MM.1S (cell line): ENCODE measurements around the gene ACTL7B.
"Not testable (repeated sequence)": the region's sequence is repeated elsewhere in the genome, so short reads cannot be mapped to it uniquely, and the experiment has no call there.

Experiments used
- DNase-seq: peaks from one replicate; pipeline ENCODE4 v3.0.0-alpha.2; 2015
- H2AFZ ChIP-seq: fragments of 300-600 bp; sonication (generic); 2 replicates; pipeline ENCODE4 v1.6.0; 2016; ENCODE audit warnings: antibody characterized with exemption, low read length
- H3F3A ChIP-seq: fragments of 300-600 bp; sonication (generic); 2 replicates; pipeline ENCODE4 v1.6.1; 2016; ENCODE audit warnings: mild to moderate bottlenecking, antibody characterized with exemption, low read length, moderate library complexity, mixed read lengths; ENCODE audit not compliant: insufficient read depth
- H3K27ac ChIP-seq: fragments of 300-600 bp; sonication (generic); 2 replicates; pipeline ENCODE4 v1.5.1; 2016; ENCODE audit warnings: mild to moderate bottlenecking, low read length
- H3K27me3 ChIP-seq: fragments of 300-600 bp; sonication (generic); replicated peaks from 2 replicates; pipeline ENCODE4 v1.6.0; 2016; ENCODE audit warnings: low read length; ENCODE audit not compliant: insufficient read depth
- H3K36me3 ChIP-seq: fragments of 300-600 bp; sonication (generic); replicated peaks from 2 replicates; pipeline ENCODE4 v1.6.1; 2016; ENCODE audit warnings: mild to moderate bottlenecking, low read length, mixed read lengths; ENCODE audit not compliant: insufficient read depth
- H3K4me1 ChIP-seq: fragments of 300-600 bp; sonication (generic); 2 replicates; pipeline ENCODE4 v1.6.1; 2016; ENCODE audit warnings: low read length, mixed read lengths
- H3K4me2 ChIP-seq: fragments of 300-600 bp; sonication (generic); 2 replicates; pipeline ENCODE4 v1.6.0; 2016; ENCODE audit warnings: low read depth, low read length
- H3K4me3 ChIP-seq: fragments of 300-600 bp; sonication (generic); 2 replicates; pipeline ENCODE4 v1.5.1; 2016; ENCODE audit warnings: low read length, mixed read lengths
- H3K79me2 ChIP-seq: fragments of 300-600 bp; sonication (generic); 2 replicates; pipeline ENCODE4 v1.6.1; 2016; ENCODE audit warnings: mixed run types, low read length, mixed read lengths
- H3K9ac ChIP-seq: fragments of 300-600 bp; sonication (generic); 2 replicates; pipeline ENCODE4 v1.6.1; 2016; ENCODE audit warnings: low read length, mixed read lengths
- H3K9me2 ChIP-seq: fragments of 300-600 bp; sonication (generic); replicated peaks from 2 replicates; pipeline ENCODE4 v1.6.1; 2016; ENCODE audit warnings: mild to moderate bottlenecking, low read length, mixed read lengths; ENCODE audit not compliant: insufficient read depth
- H3K9me3 ChIP-seq: fragments of 300-600 bp; sonication (generic); replicated peaks from 2 replicates; pipeline ENCODE4 v1.6.1; 2016; ENCODE audit warnings: mild to moderate bottlenecking, low read length, mixed read lengths; ENCODE audit not compliant: insufficient read depth
- H4K20me1 ChIP-seq: fragments of 300-600 bp; sonication (generic); 2 replicates; pipeline ENCODE4 v1.6.1; 2016; ENCODE audit warnings: mild to moderate bottlenecking, low read length, moderate library complexity, mixed read lengths; ENCODE audit not compliant: insufficient read depth
- EZH2 ChIP-seq: fragments of 300-600 bp; sonication (generic); optimal IDR thresholded peaks from 2 replicates; pipeline ENCODE3; 2017; ENCODE audit warnings: low read depth, mild to moderate bottlenecking, antibody characterized with exemption, low read length, mixed read lengths
- EZH2phosphoT487 ChIP-seq: fragments of 300-600 bp; sonication (generic); IDR thresholded peaks from 2 replicates; pipeline ENCODE4 v1.6.1; 2018; ENCODE audit warnings: antibody characterized with exemption, low read length
- TF ChIP-seq, protein P1 (sequence below): fragments of 300-600 bp; sonication (generic); IDR thresholded peaks from 2 replicates; pipeline ENCODE4 v1.5.1; 2016; ENCODE audit warnings: antibody characterized with exemption, low read length, mixed read lengths

ACTL7B gene

DNA sequence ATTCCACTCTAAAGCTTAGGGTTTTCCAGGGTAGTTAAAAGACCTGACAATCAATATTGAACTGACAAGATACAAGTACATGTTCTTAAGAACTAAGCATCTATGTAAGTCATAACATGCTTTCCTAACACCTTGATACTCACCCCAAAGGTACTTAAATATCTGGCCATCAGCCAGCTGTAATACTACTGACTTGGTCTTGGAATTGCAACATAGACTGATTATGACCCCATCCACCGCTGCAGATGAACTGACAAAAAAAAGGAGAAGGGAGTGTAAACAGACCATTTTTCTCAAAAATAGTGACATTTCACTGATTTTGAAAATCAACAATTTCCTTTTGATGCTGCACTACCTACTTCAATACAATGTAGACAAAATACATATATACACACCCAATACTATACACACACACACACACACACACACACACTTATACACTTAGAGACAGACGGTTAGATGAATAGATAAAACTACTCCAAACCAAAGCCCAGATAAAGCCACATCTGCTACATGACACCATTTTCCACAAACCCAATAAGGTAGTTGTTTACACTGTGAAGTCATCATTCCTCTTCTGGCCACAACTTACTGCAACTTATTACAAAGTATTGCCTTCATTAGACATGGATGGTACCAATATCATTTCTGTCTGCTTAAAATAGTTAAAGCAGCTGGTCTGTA is 47.8 kb upstream of the ACTL7B start:
- Histone ChIP-seq H3F3A (no peaks in the 10 kb centered on the region), H2AFZ (no peak overlapping the region), H3K9ac (no peak overlapping the region), H3K4me2 (no peak overlapping the region), H3K4me3 (no peak overlapping the region), H3K9me2 (no peaks in the 10 kb centered on the region), H3K4me1 (no peaks in the 10 kb centered on the region), H3K36me3 (0 out of 2 replicates have a peak, but pooled peaks cover 3% of the 10 kb centered on the region), H3K27me3 (no peaks in the 10 kb centered on the region), H3K27ac (no peak overlapping the region), H4K20me1 (no peaks in the 10 kb centered on the region), H3K79me2 (no peaks in the 10 kb centered on the region), H3K9me3 (no peaks in the 10 kb centered on the region)
- DNase-seq = no peak
- TF ChIP-seq EZH2phosphoT487 = no peak
- TF ChIP-seq EZH2 = no peak
- TF ChIP-seq, protein P1, sequence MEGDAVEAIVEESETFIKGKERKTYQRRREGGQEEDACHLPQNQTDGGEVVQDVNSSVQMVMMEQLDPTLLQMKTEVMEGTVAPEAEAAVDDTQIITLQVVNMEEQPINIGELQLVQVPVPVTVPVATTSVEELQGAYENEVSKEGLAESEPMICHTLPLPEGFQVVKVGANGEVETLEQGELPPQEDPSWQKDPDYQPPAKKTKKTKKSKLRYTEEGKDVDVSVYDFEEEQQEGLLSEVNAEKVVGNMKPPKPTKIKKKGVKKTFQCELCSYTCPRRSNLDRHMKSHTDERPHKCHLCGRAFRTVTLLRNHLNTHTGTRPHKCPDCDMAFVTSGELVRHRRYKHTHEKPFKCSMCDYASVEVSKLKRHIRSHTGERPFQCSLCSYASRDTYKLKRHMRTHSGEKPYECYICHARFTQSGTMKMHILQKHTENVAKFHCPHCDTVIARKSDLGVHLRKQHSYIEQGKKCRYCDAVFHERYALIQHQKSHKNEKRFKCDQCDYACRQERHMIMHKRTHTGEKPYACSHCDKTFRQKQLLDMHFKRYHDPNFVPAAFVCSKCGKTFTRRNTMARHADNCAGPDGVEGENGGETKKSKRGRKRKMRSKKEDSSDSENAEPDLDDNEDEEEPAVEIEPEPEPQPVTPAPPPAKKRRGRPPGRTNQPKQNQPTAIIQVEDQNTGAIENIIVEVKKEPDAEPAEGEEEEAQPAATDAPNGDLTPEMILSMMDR = no peak

DNA sequence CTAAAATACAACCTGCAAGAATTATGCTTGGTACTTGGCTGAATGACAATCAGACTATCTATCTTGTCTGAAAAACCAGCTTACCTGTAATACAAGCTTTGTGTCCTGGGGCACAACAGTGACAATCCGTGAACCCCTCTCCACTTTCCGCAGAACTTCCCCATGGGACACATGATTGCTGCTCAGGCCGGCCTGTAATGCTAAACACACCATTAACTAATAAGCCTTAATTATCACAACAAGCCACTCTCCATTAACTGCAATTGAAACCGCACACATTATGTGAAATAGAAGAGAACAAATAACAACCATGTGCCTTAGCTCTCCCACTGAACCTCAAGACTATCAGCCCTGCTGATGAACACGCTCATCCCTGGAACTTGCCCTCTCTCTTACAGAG is 44.4 kb upstream of the ACTL7B start:
- 0 out of 2 replicates have a peak, but pooled peaks cover 3% of the 10 kb centered on the region for H3K36me3 ChIP-seq
- H3K9me3 ChIP-seq = no peaks in the 10 kb centered on the region
- H3K9me2 ChIP-seq = no peaks in the 10 kb centered on the region
- no peak for DNase-seq
- no peak overlapping the region for H3K27ac ChIP-seq
- no peak overlapping the region for H3K4me3 ChIP-seq
- H3F3A ChIP-seq = no peaks in the 10 kb centered on the region
- no peak for TF ChIP-seq EZH2phosphoT487
- TF ChIP-seq, protein P1 = no peak
- TF ChIP-seq EZH2 = no peak
- H2AFZ ChIP-seq = no peak overlapping the region
- no peak overlapping the region for H3K9ac ChIP-seq
- no peaks in the 10 kb centered on the region for H4K20me1 ChIP-seq
- no peaks in the 10 kb centered on the region for H3K79me2 ChIP-seq
- H3K4me1 ChIP-seq = no peaks in the 10 kb centered on the region
- H3K4me2 ChIP-seq = no peak overlapping the region
- no peaks in the 10 kb centered on the region for H3K27me3 ChIP-seq

DNA sequence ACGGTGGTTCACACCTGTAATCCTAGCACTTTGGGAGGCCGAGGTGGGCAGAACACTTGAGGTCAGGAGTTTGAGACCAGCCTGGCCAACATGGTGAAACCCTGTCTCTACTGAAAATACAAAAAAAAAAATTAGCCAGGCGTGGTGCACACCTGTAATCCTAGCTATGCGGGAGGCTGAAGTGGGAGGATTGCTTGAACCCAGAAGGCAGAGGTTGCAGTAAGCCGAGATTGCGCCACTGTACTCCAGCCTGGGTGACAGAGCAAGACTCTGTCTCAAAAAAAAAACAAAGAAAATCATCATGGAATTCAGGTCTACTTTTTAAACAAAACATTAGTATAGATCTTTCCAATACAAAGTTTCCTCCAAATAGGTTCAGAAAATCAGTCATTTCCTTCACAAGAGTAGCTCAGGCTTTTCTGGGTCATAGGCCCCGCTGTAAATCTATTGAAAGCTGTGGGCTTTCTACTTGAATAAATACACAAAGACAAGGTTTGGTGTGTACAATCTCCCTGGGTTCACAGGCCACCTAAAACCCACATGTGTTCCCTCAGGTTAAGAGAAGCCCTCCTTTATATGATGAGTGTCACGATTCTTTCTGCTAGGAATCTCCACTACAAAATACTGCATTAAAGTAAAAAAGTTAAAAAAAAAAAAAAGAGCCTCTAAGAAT is 43.4 kb upstream of the ACTL7B start:
- H3K4me1 ChIP-seq, H3K79me2 ChIP-seq, H3K4me2 ChIP-seq, H3K4me3 ChIP-seq, H3K9me2 ChIP-seq, H3K9me3 ChIP-seq, H3F3A ChIP-seq, H4K20me1 ChIP-seq, DNase-seq, H2AFZ ChIP-seq, H3K27ac ChIP-seq, H3K27me3 ChIP-seq, H3K9ac ChIP-seq, H3K36me3 ChIP-seq: not testable (repeated sequence)
